HG03097 (cell line): ENCODE measurements around the gene CDH23.

Source experiments
- ATAC-seq: cut with Tn5 transposase; IDR thresholded peaks from one replicate; pipeline ENCODE4 v1.9.1; 2021; ENCODE audit not compliant: unreplicated experiment, low FRiP score

CDH23 gene

DNA sequence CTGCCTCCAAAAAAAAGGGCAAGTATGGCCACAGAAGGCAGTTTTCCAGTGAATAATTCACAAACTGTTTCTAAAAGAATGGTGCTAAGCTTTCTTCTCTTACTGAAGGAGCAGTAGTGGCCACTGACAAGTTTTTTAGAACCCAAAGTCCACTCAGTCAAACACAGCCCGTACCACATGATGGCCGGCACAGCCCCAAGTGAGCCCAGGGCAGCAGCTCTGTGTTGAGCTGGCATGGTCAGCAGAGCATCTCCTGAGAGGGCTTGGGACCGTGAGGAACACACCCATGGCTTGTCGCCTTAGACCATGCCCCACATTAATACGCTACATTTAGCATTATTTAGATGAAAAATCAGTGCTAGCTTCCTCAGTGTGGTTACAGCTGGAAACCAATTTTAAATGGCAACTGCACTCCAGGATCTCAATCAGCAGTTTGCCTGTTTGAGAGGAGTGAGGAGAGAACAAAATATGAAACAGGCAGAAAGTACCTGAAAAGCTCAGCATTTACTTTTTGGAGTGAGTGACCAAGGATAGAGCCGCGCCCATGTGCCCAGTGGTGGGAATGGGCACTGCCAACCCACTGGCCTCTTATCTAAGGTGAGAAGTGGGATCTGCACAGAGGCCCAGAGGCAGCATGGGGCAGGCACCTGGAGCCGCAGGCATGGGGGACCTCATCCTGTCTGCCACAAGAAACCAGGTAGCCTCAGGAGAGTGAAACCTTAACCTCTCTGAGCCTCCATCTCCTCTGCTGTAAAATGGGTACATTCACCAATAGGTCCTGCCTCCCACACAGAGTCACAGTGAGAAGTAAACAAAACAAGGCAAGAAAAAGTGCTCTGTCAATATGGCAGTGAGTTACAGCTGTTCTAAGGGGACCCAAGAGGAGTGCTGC lies 437.0 kb downstream of the CDH23 start:
- no peak for ATAC-seq

DNA sequence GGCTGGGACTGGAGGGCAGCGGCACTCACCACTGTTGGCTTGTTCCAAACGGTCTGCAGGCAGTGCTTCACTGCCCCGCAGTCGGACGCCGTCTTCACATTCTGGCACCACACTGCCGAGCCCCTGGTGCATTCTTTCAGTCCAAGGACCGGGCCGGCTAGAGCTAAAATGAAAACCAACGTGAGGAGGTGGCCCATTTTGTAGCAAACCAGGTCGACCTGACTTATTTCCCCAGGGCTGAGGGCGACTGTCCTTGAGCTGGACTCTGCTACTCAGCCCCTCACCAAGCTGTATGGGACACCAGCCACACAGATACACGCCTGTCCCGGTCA lies 437.6 kb downstream of the CDH23 start:
- ATAC-seq = no peak

- ATAC-seq = peak; percentile 84
These were observed 439.2 kb downstream of the CDH23 start for GRCh38 chr10:71835671-71836595.

- ATAC-seq = peak; percentile 27
These were observed 439.9 kb downstream of the CDH23 start for GRCh38 chr10:71836596-71836974.

DNA sequence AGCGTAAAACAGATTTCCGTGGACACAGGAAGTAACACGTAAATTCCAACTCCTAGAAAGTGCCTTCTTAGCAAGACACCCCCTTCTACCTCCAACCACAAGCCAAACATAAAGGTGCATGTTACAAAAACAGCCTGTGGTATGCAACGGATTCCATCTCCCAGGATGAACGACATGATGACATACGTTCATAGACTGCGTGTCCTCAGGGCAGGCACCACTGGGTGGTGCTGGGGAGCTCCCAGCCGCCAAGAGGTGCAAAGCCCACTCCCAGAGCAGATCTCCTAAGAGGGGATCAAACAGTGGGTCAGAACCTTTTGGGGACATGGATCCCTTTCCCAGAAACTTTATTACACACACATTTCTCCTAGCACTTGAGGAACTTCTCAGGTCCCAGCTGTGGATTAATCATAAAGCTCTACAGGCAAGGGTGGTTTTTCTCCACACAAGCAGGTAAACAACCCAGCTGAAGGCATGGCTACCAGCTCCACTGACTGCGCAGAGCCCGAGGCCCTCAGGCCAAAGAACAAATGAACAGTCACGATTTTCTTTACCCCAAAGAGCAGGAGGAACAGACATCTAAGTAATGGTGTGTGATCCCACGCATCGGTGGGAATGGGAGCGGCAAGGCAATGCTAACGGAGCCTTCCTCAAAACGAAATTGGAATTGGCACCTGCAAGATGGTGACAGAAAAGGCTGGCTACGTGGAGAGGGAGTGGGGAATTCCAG lies 440.5 kb downstream of the CDH23 start:
- ATAC-seq = no peak

DNA sequence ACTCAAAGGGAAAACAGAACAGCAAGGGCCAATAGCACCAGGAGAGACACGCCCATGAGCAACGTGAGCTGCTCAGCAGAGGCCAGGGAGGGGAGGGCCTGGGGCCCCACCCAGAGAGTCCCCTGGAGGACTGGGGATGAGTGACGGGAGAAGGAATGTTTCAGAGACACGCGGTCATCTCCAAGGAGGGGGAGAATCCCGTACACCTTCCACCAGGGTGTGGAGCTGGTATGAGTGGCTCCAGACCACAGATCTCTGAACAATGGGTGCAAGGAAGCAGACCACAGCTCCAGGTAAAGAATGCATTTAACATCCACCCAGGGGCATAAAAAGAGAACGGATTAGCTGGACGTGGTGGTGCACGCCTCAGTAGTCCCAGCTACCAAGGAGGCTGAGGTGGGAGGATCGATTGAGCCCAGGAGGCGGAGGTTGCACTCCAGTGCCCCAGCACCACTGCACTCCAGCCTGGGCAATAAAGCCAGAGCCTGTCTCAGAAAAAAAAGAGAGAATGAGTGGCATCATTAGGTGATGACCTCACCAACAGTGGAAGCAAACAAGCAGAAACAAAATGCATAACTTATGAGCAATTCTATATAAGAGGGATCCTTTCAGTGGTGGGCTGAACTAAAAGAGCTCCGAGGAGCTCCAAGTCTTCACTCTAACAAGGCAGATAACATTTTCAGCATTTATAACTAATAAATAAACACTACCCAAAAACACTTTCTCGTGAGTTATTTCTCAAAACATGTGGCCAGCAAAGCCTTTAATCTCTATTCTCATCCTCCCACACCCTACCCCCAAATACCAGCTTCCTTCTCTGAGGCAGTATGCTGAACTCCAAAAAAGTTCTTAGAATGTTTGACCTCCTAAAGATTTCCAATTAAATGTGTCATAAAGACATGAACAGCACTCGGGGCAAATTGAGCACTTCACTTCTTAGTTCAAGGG lies 441.8 kb downstream of the CDH23 start:
- no peak for ATAC-seq

DNA sequence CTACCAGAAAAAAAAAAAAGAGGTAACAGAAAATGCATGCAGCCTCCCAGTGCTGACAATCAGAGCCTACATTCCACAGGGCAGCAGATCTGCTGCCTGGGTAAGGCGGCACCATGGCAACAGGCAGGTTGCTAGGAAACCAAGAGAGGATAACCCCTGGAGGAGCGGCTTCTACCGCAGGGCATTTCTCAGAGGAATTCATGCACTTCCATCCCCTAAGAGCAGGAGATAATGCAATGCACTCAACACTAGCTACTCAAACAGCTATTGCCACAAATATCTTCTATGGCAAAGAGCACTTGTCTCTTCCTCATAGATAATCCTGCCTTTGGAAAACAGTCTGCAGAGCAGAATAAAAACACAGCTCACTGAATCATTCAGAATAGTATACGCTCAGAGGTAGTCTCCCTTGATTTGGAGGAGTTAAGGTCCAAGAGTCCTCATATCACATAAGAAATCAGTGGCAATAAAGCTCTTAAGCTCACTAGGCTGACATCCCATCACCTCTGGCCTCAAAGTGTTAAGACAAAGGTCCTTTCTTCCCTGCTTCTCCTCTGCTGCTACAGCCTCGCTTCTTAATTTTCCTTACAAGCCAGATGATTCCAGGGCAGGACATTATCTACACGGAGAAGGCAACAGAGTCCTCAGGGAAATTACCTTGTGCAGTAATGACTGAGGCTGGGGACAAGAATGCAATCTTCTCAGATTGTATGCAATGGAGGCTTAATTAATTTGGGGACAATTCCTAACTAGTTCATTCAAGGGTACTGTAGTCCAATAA lies 443.6 kb downstream of the CDH23 start:
- ATAC-seq = no peak

GRCh38 chr10:71840958-71841335 lies 444.2 kb downstream of the CDH23 start:
- ATAC-seq = no peak

GRCh38 chr10:71842422-71842821 lies 445.7 kb downstream of the CDH23 start:
- no peak for ATAC-seq

GRCh38 chr10:71842856-71843686 lies 446.4 kb downstream of the CDH23 start:
- no peak for ATAC-seq

- no peak for ATAC-seq
These were observed 447.4 kb downstream of the CDH23 start for GRCh38 chr10:71844084-71844483.

GRCh38 chr10:71844695-71845094 lies 448.0 kb downstream of the CDH23 start:
- ATAC-seq = no peak

DNA sequence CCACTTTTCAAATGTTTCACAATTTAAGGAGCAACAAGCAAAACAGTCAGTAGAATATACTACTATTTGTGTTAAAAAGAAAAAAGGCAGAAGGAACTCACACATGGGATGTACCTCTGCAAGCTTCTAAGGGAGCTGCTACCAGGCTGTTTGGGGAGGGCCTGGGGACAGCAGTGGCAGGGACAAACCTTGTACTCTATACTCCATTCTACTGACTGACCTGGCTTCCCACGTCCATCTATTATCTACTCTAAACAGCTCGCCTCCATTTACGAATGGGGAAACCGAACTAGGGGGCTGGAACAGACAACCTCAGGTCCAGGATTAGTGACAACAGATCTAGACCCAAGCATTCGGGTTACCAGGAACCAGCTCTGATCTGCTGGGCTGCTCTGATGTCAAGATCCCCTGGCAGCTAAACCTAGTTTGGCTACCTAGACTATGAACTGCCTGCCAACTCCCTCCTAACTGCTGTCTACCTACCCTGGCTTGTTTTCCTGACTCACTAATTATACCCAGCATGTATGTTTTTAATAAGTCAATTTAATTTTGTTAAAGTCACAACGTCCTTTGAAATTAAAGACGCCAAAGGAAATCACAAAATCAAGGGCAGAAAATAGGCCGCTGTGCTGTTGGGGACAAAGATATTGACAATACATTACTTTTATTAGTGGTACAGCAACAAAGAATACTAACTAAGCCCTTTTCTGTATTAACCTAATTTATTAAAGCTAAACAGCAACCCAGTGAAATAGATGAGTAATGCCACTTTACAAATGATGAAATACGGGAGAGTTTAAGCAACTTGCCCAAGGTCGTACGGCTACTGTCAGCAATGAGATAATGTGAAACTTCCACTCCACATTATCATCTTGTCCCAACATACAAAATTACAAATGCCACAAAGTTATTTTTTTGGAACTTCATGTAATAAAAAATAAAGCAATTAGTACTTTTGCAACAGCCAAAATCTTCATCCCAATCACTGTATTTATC lies 449.0 kb downstream of the CDH23 start:
- no peak for ATAC-seq

DNA sequence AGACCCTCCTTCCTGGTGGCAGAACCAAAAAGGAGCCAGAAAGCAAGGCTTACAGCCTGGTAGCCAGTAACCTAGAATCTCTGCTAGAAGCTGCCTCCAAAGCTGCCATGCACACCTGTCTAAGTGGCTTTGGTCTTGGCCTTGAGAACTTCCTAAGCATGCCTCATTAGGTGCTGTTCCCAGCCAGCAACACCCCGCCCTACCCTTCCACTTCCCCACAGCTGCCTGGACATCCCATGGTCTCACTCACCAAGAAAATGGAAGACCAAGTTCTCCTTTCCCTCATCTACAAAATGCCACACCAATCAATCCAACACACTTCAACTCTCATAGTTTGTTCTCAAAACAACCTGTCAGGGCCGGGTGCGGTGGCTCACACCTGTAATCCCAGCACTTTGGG lies 450.1 kb downstream of the CDH23 start:
- ATAC-seq = no peak

DNA sequence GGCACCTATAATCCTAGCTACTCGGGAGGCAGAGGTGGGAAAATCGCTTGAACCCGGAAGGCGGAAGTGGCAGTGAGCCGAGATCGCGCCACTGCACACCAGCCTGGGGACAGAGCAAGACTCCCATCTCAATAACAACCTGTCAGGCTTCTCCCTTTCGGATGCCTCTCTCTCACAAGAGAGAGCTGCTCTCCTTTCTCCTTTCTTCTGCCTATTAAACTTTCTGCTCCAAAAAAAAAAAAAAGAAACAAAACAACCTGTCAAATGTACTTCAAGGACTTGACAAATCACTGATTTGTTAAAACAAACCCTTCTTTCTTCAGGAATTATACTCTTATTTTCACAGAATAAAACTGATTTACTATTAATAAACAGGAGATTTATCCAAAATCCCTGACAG lies 450.7 kb downstream of the CDH23 start:
- ATAC-seq = no peak

GRCh38 chr10:71848325-71849275 lies 451.9 kb downstream of the CDH23 start:
- ATAC-seq = no peak
